Measurements from ENCODE around the gene TRIM17. TPM values are rescaled to one million over a fixed set of nuclear protein-coding genes. Genes with fewer than 3 reads are reported as not detected.
A peak's percentile ranks its signal among the peaks of the same experiment; 100 is the strongest.

Gene TRIM17
- total and polyA plus RNA-seq, 2 of the 8 experiments (the other 6 are each of a cell fraction or from before 2014, with no cell fraction given), result 1.1 to 2.2 TPM

GRCh38 chr1:228391411-228392020, 25.1 kb downstream of the TRIM17 start:
- H3K27me3 ChIP-seq (replicated peaks in 1 of 4; ENCODE audit: control insufficient read depth in 3 of 4, extremely low read depth in 1 of 4, insufficient read depth in 3 of 4, low read length in 3 of 4), result no peaks in the 10 kb centered on the region
- H3K18ac ChIP-seq (ENCODE audit: extremely low read depth, low read length), result no peak overlapping the region
- H3K4me3 ChIP-seq (ENCODE audit: extremely low read depth in 1 of 4, insufficient read depth in 2 of 4, low read depth in 3 of 4, low read length in 4 of 4), result no peak overlapping the region
- WGBS, 2 experiments (ENCODE audit: extremely low coverage in 1 of 2, insufficient coverage in 1 of 2, insufficient read length in 1 of 2, insufficient replicate concordance in 2 of 2, low coverage in 1 of 2, low lambda C conversion rate in 2 of 2, missing lambda C conversion rate in 1 of 2), result 96% methylated on average over 11 of the region's 11 CpGs; no CpG with 5 or more reads in 1 of the 2 experiments
- H3K36me3 ChIP-seq (ENCODE audit: control insufficient read depth in 2 of 4, insufficient read depth in 4 of 4, low read length in 3 of 4), result peaks cover 5 to 28% (median 14%) of the 10 kb centered on the region in 4 experiments; a peak in 7 of 8 replicates
- H3K79me1 ChIP-seq (ENCODE audit: low read depth, low read length), result peaks cover 2% of the 10 kb centered on the region; the same call in 1 of the 2 replicates
- H3K4me1 ChIP-seq (replicated peaks in 1 of 4; ENCODE audit: control insufficient read depth in 3 of 4, insufficient read depth in 4 of 4, low read length in 3 of 4), result no peaks in the 10 kb centered on the region
- H2BK5ac ChIP-seq (ENCODE audit: low read depth, low read length), result no peak overlapping the region
- H2AFZ ChIP-seq (ENCODE audit: low read length), result no peak overlapping the region
- TF ChIP-seq RAD21 (IDR thresholded peaks at IDR 0.05 in 1 of 2, conservative IDR thresholded peaks at IDR 0.05 in 1 of 2; ENCODE audit: low read depth in 2 of 2, low read length in 2 of 2), result 0 out of 4 replicates have a peak, but pooled peaks of 1 of the 2 experiments have one; percentile 8
- TF ChIP-seq GTF2F1 (IDR thresholded peaks at IDR 0.05; ENCODE audit: borderline replicate concordance, low read depth, low read length), result no peak
- no peak overlapping the region for H3K4ac ChIP-seq (replicated peaks; ENCODE audit: insufficient read length, low read depth, low read length)
- no peak overlapping the region for H2BK15ac ChIP-seq (ENCODE audit: low read length)
- ChIA-PET POLR2A (ENCODE audit: partially characterized antibody) (interaction anchor here (0.9 to 5.8 kb wide), 5 partner anchors 9 to 95 kb away, joined by 3 to 31 read pairs (median 5); partner anchors contain the start of gene TRIM11), CTCF (ENCODE audit: partially characterized antibody) (interaction anchor here (0.6 to 1.5 kb wide), 3 partner anchors 12 to 481 kb away, joined by 4 to 6 read pairs (median 5); no protein-coding TSS in a partner anchor)
- FAIRE-seq, result no peak
- H3K27ac ChIP-seq (ENCODE audit: low read depth, low read length), result no peak overlapping the region
- H3K9me3 ChIP-seq (ENCODE audit: insufficient read depth in 2 of 2, low read depth in 1 of 2, low read length in 1 of 2), result no peaks in the 10 kb centered on the region
- no peak overlapping the region; the same call in 1 of the 2 replicates for H4K8ac ChIP-seq (ENCODE audit: extremely low read depth, insufficient read depth, low read length)
- H3K9ac ChIP-seq (replicated peaks in 1 of 4; ENCODE audit: extremely low read depth in 1 of 4, low read depth in 3 of 4, low read length in 3 of 4), result no peak overlapping the region
- no peak overlapping the region for H2BK12ac ChIP-seq (ENCODE audit: low read depth, low read length)
- no peak overlapping the region for H3K4me2 ChIP-seq (ENCODE audit: insufficient read depth in 1 of 2, low read depth in 2 of 2, low read length in 2 of 2)
- peaks cover 9 to 19% of the 10 kb centered on the region in 2 experiments for H4K20me1 ChIP-seq (replicated peaks in 1 of 2; ENCODE audit: control insufficient read depth in 1 of 2, insufficient read depth in 2 of 2, low read length in 2 of 2)
- no peak overlapping the region for H2AK5ac ChIP-seq (ENCODE audit: low read depth, low read length)
- no peak overlapping the region for H3K56ac ChIP-seq (replicated peaks; ENCODE audit: insufficient read length, low read depth, low read length)
- no peak overlapping the region for H2BK120ac ChIP-seq (replicated peaks; ENCODE audit: low read depth, low read length)
- DNase-seq (ENCODE audit: low read depth in 1 of 2, low spot score in 2 of 2), result no peak
- H4K91ac ChIP-seq (replicated peaks; ENCODE audit: insufficient read length, low read length), result no peak overlapping the region
- no peak overlapping the region for H4K5ac ChIP-seq (ENCODE audit: insufficient read length, low read depth, low read length)
- H3K23ac ChIP-seq (ENCODE audit: insufficient read length), result no peak overlapping the region
- no peak overlapping the region for H2BK20ac ChIP-seq (ENCODE audit: low read length)
- no peak overlapping the region for H3K14ac ChIP-seq (ENCODE audit: insufficient read length)
- H3K79me2 ChIP-seq (ENCODE audit: control insufficient read depth in 1 of 2, insufficient read depth in 2 of 2, low read length in 2 of 2), result no peaks in the 10 kb centered on the region
- H3K23me2 ChIP-seq (ENCODE audit: low read depth, low read length), result no peaks in the 10 kb centered on the region
